HepG2 (cell line): Measurements from ENCODE around the gene SLC35B1. TPM values are rescaled to one million over a fixed set of nuclear protein-coding genes. Genes with fewer than 3 reads are reported as not detected.

Experiments used
- BRCA1 ChIP-seq: sonication (generic); formaldehyde crosslinking; IDR thresholded peaks from 2 replicates; pipeline ENCODE4 v1.4.0; 2020; ENCODE audit warnings: missing genetic modification reagents
- ERF ChIP-seq: IDR thresholded peaks from 2 replicates; pipeline ENCODE4 v1.6.1; 2018; ENCODE audit warnings: missing biosample characterization, missing genetic modification reagents
- FOXO1 ChIP-seq: sonication (generic); formaldehyde crosslinking; IDR thresholded peaks from 2 replicates; pipeline ENCODE4 v1.4.0; 2020; ENCODE audit warnings: missing genetic modification reagents
- KLF15 ChIP-seq: sonication (generic); formaldehyde crosslinking; IDR thresholded peaks from 2 replicates; pipeline ENCODE4 v1.8.1; 2023; ENCODE audit warnings: borderline replicate concordance, mild to moderate bottlenecking, inconsistent platforms, missing genetic modification reagents, mixed read lengths
- PCBP1 ChIP-seq: fragments of 200-400 bp; formaldehyde crosslinking; IDR thresholded peaks from 2 replicates; pipeline ENCODE4 v1.6.1; 2017; ENCODE audit warnings: mild to moderate bottlenecking, low read depth, low read length, borderline replicate concordance
- PRPF4 ChIP-seq: fragments of 200-400 bp; formaldehyde crosslinking; IDR thresholded peaks from 2 replicates; pipeline ENCODE4 v1.6.1; 2016; ENCODE audit warnings: low read length, low read depth; ENCODE audit not compliant: poor library complexity, severe bottlenecking
- SNAPC5 ChIP-seq: sonication (generic); formaldehyde crosslinking; IDR thresholded peaks from 2 replicates; pipeline ENCODE4 v1.8.1; 2023; ENCODE audit warnings: mild to moderate bottlenecking, missing genetic modification reagents, borderline replicate concordance
- SRY ChIP-seq: sonication (generic); formaldehyde crosslinking; IDR thresholded peaks from 2 replicates; pipeline ENCODE4 v1.8.0; 2022; ENCODE audit warnings: mild to moderate bottlenecking, missing genetic modification reagents
- TEAD2 ChIP-seq: sonication (generic); formaldehyde crosslinking; IDR thresholded peaks from 2 replicates; pipeline ENCODE4 v1.9.0; 2021; ENCODE audit warnings: missing genetic modification reagents
- ZBTB20 ChIP-seq: sonication (generic); formaldehyde crosslinking; IDR thresholded peaks from 2 replicates; pipeline ENCODE4 v1.8.1; 2023; ENCODE audit warnings: missing genetic modification reagents, low read depth, mild to moderate bottlenecking, borderline replicate concordance
- ZFP82 ChIP-seq: sonication (generic); formaldehyde crosslinking; IDR thresholded peaks from 2 replicates; pipeline ENCODE4 v1.5.1; 2020; ENCODE audit warnings: mild to moderate bottlenecking, missing genetic modification reagents, borderline replicate concordance
- ZMYM3 ChIP-seq: sonication (generic); formaldehyde crosslinking; IDR thresholded peaks from 2 replicates; pipeline ENCODE4 v1.5.1; 2020; ENCODE audit warnings: mild to moderate bottlenecking, missing genetic modification reagents
- ZNF121 ChIP-seq: sonication (generic); formaldehyde crosslinking; IDR thresholded peaks from 2 replicates; pipeline ENCODE4 v1.5.0; 2020; ENCODE audit warnings: mild to moderate bottlenecking, missing genetic modification reagents
- ZNF143 ChIP-seq: sonication (generic); formaldehyde crosslinking; IDR thresholded peaks from 2 replicates; pipeline ENCODE4 v1.4.0; 2020; ENCODE audit warnings: missing genetic modification reagents
- ZNF260 ChIP-seq: sonication (generic); formaldehyde crosslinking; IDR thresholded peaks from 2 replicates; pipeline ENCODE4 v1.4.0; 2020; ENCODE audit warnings: missing genetic modification reagents, low read depth, mild to moderate bottlenecking, borderline replicate concordance
- ZNF276 ChIP-seq: sonication (generic); formaldehyde crosslinking; IDR thresholded peaks from 2 replicates; pipeline ENCODE4 v1.4.0; 2020; ENCODE audit warnings: mild to moderate bottlenecking, low read depth, missing genetic modification reagents
- ZNF33A ChIP-seq: sonication (generic); formaldehyde crosslinking; IDR thresholded peaks from 2 replicates; pipeline ENCODE4 v1.5.1; 2020; ENCODE audit warnings: missing genetic modification reagents, mild to moderate bottlenecking, moderate library complexity, borderline replicate concordance
- ZNF362 ChIP-seq: sonication (generic); formaldehyde crosslinking; IDR thresholded peaks from 2 replicates; pipeline ENCODE4 v1.4.0; 2020; ENCODE audit warnings: missing genetic modification reagents, mild to moderate bottlenecking, borderline replicate concordance
- ZNF446 ChIP-seq: sonication (generic); formaldehyde crosslinking; IDR thresholded peaks from 2 replicates; pipeline ENCODE4 v1.5.0; 2020; ENCODE audit warnings: mild to moderate bottlenecking, missing genetic modification reagents
- ZNF484 ChIP-seq: sonication (generic); formaldehyde crosslinking; IDR thresholded peaks from 2 replicates; pipeline ENCODE4 v1.5.1; 2020; ENCODE audit warnings: mild to moderate bottlenecking, low read depth, missing genetic modification reagents, borderline replicate concordance
- ZNF777 ChIP-seq: sonication (generic); formaldehyde crosslinking; IDR thresholded peaks from 2 replicates; pipeline ENCODE4 v1.4.0; 2020; ENCODE audit warnings: missing genetic modification reagents
- polyA plus RNA-seq, 8 experiments: library from polyadenylated mRNA; depleted of rRNA in 3 of 8; stranded (reverse) in 7 of 8; unstranded in 1 of 8; fragments of >200 nt; fragmentation: Illumina TruSeq in 4 of 8; extraction: Trizol in 4 of 8; gene quantifications; 2 replicates each; pipeline versions ENCODE4 v1.2.1 to v1.2.3, GENCODE V29; 2011 to 2016; ENCODE audit warnings: low read depth in 4 of 8, missing spikeins in 1 of 8, mixed read lengths in 1 of 8; ENCODE audit not compliant: insufficient read depth in 1 of 8
- total RNA-seq, 5 experiments: library from RNA; depleted of rRNA; stranded (reverse); fragments of >200 nt; fragmentation: Illumina TruSeq; extraction: Trizol; gene quantifications; 2 replicates each; pipeline ENCODE4 v1.2.3, GENCODE V29; 2016; ENCODE audit warnings: low read depth in 1 of 5
- TF ChIP-seq, protein P1 (sequence below): sonication (generic); formaldehyde crosslinking; IDR thresholded peaks from 2 replicates; pipeline ENCODE4 v1.5.0; 2020; ENCODE audit warnings: mild to moderate bottlenecking, missing genetic modification reagents
- TF ChIP-seq, protein P2 (sequence below): sonication (generic); formaldehyde crosslinking; IDR thresholded peaks from 2 replicates; pipeline ENCODE4 v1.4.0; 2020; ENCODE audit warnings: missing genetic modification reagents

Gene SLC35B1
- total and polyA plus RNA-seq, 2 of the 13 experiments (the other 11 are each of a cell fraction or from before 2014, with no cell fraction given): 99.6 to 113 TPM

GRCh38 chr17:49703557-49704277 lies 4.0 kb downstream of the SLC35B1 start (continued):
- TF ChIP-seq, protein P1, sequence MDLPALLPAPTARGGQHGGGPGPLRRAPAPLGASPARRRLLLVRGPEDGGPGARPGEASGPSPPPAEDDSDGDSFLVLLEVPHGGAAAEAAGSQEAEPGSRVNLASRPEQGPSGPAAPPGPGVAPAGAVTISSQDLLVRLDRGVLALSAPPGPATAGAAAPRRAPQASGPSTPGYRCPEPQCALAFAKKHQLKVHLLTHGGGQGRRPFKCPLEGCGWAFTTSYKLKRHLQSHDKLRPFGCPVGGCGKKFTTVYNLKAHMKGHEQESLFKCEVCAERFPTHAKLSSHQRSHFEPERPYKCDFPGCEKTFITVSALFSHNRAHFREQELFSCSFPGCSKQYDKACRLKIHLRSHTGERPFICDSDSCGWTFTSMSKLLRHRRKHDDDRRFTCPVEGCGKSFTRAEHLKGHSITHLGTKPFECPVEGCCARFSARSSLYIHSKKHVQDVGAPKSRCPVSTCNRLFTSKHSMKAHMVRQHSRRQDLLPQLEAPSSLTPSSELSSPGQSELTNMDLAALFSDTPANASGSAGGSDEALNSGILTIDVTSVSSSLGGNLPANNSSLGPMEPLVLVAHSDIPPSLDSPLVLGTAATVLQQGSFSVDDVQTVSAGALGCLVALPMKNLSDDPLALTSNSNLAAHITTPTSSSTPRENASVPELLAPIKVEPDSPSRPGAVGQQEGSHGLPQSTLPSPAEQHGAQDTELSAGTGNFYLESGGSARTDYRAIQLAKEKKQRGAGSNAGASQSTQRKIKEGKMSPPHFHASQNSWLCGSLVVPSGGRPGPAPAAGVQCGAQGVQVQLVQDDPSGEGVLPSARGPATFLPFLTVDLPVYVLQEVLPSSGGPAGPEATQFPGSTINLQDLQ (CRISPR knock-in tag): no peak
- TF ChIP-seq ZBTB20 (CRISPR knock-in tag) (no peak), SNAPC5 (CRISPR knock-in tag) (no peak), ZNF260 (CRISPR knock-in tag) (no peak), ZMYM3 (CRISPR knock-in tag) (no peak), ZNF446 (no peak), TEAD2 (CRISPR knock-in tag) (no peak), ZNF143 (CRISPR knock-in tag) (peak; percentile 76), PCBP1 (no peak), SRY (CRISPR knock-in tag) (no peak), ZNF121 (CRISPR knock-in tag) (no peak), FOXO1 (CRISPR knock-in tag) (peak; percentile 38; the same call in 1 of the 2 replicates), BRCA1 (no peak), ZNF777 (CRISPR knock-in tag) (0 out of 2 replicates have a peak, but pooled peaks have one; percentile 21), ZNF276 (CRISPR knock-in tag) (no peak), ZNF484 (CRISPR knock-in tag) (no peak), KLF15 (no peak), ERF (CRISPR knock-in tag) (0 out of 2 replicates have a peak, but pooled peaks have one; percentile 41), PRPF4 (no peak), ZNF33A (CRISPR knock-in tag) (no peak), ZFP82 (CRISPR knock-in tag) (no peak), ZNF362 (CRISPR knock-in tag) (no peak)
- TF ChIP-seq, protein P2, sequence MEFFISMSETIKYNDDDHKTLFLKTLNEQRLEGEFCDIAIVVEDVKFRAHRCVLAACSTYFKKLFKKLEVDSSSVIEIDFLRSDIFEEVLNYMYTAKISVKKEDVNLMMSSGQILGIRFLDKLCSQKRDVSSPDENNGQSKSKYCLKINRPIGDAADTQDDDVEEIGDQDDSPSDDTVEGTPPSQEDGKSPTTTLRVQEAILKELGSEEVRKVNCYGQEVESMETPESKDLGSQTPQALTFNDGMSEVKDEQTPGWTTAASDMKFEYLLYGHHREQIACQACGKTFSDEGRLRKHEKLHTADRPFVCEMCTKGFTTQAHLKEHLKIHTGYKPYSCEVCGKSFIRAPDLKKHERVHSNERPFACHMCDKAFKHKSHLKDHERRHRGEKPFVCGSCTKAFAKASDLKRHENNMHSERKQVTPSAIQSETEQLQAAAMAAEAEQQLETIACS (CRISPR knock-in tag): no peak
